Measurements from ENCODE around the gene ADD1. TPM values are rescaled to one million over a fixed set of nuclear protein-coding genes. Genes with fewer than 3 reads are reported as not detected.

Gene ADD1
- total RNA-seq, 2 donors from 2014 or later, result 281 to 282 TPM

DNA sequence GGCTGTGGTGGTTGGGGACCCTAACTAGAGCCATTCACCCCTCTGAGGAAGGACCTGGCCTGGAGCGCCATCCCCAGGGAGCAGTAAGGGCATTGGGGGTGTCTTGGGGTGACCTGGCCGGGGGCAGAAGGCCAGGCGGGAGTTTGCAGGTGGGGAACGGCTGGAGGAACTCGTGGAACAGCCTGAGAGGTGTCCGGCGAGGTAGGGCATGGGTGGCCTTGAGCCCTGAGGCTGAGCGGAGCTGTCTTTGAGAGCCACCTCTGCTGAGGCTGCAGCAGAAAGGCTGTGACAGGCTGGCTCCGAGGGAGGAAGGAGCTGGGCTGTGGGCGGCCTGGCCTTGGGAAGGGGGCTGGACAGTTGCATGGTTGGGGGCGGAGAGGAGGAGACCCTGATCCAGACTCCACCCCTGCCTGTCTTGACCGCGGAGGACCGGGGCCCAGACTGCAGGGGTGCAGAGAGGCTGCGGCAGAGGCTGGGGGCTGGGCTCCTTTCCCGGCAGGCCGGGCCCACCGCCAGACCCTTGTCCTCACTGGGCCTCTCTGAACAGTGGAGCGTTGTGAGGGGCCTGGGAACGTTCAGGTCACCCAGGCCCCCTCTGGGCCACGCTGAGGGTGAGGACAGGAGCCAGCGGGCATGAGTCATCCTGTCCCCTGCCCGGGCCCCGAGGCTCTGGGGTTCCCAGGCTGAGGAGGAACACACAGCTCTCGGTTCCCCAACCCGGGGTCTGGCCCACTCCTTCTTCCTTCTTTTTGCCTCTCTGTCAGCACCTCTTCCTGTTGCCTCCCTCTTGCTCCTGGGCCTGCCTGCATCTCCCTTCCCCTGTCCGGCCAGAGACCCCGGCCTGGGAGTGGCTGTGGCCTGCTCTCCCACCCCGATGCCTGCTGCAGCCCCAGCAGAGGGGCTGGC lies 42.7 kb upstream of the ADD1 start:
- H3K4me3 Mint-ChIP-seq, result peak overlapping the region; percentile 41 to 65
- H3K9me3 Mint-ChIP-seq, result no peaks in the 10 kb centered on the region
- H3K36me3 Mint-ChIP-seq (ENCODE audit: insufficient read depth in 2 of 2), result peaks cover 0 to 2% of the 10 kb centered on the region in 2 donors
- H3K27ac Mint-ChIP-seq, result peak overlapping the region; percentile 42
- H3K4me1 Mint-ChIP-seq (ENCODE audit: low read depth), result peaks cover 40% of the 10 kb centered on the region
- H3K27me3 Mint-ChIP-seq (ENCODE audit: low read depth), result no peaks in the 10 kb centered on the region
- peak; percentile 54 to 64 for ATAC-seq (replicated peaks in 1 of 2)
- peak; percentile 46 to 53 for DNase-seq

GRCh38 chr4:2802618-2803531 lies 40.8 kb upstream of the ADD1 start:
- ATAC-seq (replicated peaks in 1 of 2) (no peak), DNase-seq (no peak)
- no peaks in the 10 kb centered on the region for H3K27me3 Mint-ChIP-seq (ENCODE audit: low read depth)
- no peak overlapping the region for H3K27ac Mint-ChIP-seq
- no peaks in the 10 kb centered on the region for H3K9me3 Mint-ChIP-seq
- H3K4me3 Mint-ChIP-seq, result no peak overlapping the region
- peaks cover 30% of the 10 kb centered on the region for H3K4me1 Mint-ChIP-seq (ENCODE audit: low read depth)
- peaks cover 0 to 2% of the 10 kb centered on the region in 2 donors for H3K36me3 Mint-ChIP-seq (ENCODE audit: insufficient read depth in 2 of 2)

DNA sequence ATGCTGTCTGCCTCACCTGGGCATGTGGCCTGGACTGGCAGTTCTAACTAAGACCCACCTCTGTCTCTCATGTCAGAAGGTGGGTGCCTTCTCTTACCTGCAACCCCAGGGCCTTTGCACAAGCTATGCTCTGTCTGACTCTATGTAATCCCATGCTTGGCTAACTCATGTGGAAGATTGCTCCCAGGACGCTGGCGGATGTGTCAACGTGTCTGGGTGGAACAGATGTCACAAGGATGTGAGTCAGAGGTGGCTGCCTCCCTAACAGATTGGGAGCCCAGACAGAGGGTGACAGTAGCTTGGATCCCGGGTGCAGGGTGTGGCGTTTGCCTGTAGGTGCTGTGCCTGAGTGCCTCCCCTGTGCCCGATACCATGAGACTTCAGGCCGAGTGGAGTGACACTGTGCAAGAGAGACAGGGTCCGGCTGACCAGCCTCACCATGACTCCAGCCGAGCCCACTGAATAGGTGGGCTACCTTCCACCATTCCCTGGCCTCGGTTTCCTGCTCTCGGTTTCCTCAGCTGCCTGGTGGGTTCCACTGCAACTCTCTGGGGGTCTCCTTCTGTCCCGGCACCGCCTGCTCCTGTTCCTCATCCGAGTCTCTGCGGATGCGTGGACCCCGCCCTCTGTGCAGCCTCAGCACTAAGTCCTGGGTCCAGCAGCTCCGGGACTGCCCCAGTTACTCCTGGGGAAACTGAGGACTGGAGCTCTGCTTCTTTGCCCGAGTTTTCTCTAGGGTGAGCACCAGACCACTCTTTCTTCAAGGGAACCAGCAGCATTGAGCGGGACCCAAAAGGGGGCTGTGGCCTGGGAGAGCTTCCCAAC lies 39.8 kb upstream of the ADD1 start:
- DNase-seq (peak in 1 of 2 donors; percentile 0), ATAC-seq (replicated peaks in 1 of 2) (no peak)
- Mint-ChIP-seq H3K36me3 (ENCODE audit: insufficient read depth in 2 of 2) (peaks cover 0 to 2% of the 10 kb centered on the region in 2 donors), H3K27me3 (ENCODE audit: low read depth) (no peaks in the 10 kb centered on the region), H3K4me3 (no peak overlapping the region), H3K4me1 (ENCODE audit: low read depth) (peaks cover 21% of the 10 kb centered on the region), H3K27ac (no peak overlapping the region), H3K9me3 (no peaks in the 10 kb centered on the region)

- Mint-ChIP-seq H3K4me1 (ENCODE audit: low read depth) (peaks cover 14% of the 10 kb centered on the region), H3K27ac (no peak overlapping the region), H3K27me3 (ENCODE audit: low read depth) (no peaks in the 10 kb centered on the region), H3K36me3 (ENCODE audit: insufficient read depth in 2 of 2) (peaks cover 0 to 2% of the 10 kb centered on the region in 2 donors), H3K9me3 (no peaks in the 10 kb centered on the region), H3K4me3 (no peak overlapping the region)
- DNase-seq (no peak), ATAC-seq (replicated peaks in 1 of 2) (no peak)
Observed at GRCh38 chr4:2804449-2804972, 39.1 kb upstream of the ADD1 start.

DNA sequence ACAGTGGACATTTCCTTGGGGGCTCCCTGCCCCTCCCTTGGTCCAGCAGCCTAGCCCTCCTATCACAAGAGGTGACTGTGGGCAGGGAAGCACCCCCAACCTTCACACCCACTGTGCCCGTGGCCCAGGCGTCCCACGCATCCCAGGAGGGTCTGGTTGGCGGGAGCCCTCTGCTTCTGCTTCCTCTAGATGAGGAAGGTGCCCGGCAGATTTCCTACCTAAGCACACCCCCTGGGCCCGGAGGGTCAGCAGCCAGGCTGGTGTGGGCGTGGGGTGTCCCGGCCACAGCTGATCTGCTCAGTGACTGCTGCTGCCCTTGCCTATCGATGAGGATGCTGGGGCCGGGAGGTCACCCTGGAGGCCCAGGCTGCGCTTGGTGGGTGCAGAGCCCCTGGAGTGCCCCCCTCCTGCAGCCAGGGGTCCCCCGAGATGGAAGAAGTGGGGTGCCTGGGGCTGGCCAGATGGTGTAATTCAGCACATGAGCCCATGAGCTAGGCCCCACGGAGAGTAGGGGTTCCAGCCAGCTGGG lies 38.6 kb upstream of the ADD1 start:
- Mint-ChIP-seq H3K27me3 (ENCODE audit: low read depth) (no peaks in the 10 kb centered on the region), H3K4me1 (ENCODE audit: low read depth) (peaks cover 9% of the 10 kb centered on the region), H3K27ac (no peak overlapping the region), H3K4me3 (no peak overlapping the region), H3K9me3 (no peaks in the 10 kb centered on the region), H3K36me3 (ENCODE audit: insufficient read depth in 2 of 2) (no peaks in the 10 kb centered on the region)
- DNase-seq (no peak), ATAC-seq (replicated peaks in 1 of 2) (no peak)

DNA sequence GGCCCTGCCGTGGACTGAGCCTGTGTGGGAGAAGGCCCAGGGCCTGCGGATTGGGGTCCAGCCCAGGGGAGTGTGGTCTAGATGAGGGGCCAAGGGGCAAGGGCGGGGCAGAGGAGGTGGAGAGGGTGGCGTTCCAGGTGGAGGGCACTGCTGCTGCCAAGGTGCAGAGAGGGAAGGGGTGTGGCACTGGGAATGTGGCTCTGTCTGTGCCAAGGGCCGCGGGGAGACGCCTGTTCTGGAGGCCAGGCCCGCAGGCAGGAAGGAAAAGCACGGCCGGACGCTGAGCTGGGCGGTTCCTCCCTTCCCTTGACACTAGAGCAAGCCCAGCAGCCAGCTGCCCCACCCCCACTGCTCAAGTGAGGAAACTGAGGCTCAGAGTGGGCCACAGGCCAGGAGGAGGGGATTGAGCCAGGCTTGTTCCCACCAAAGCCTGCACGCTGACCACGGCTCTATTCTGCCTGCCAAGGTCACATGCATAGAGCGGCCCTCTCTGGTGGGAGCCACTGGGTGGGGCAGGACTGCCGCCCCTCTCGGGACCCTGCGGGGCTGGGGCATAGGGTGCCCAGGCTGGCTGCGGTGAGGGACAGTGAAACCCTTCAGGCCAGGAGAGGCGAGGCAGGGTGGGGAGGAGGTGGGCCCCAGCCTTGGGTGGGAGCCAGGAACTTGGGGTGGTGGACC lies 37.8 kb upstream of the ADD1 start:
- no peak overlapping the region for H3K4me3 Mint-ChIP-seq
- no peak for ATAC-seq (replicated peaks in 1 of 2)
- no peaks in the 10 kb centered on the region for H3K9me3 Mint-ChIP-seq
- peaks cover 7% of the 10 kb centered on the region for H3K4me1 Mint-ChIP-seq (ENCODE audit: low read depth)
- H3K36me3 Mint-ChIP-seq (ENCODE audit: insufficient read depth in 2 of 2), result no peaks in the 10 kb centered on the region
- no peak for DNase-seq
- no peak overlapping the region for H3K27ac Mint-ChIP-seq
- no peaks in the 10 kb centered on the region for H3K27me3 Mint-ChIP-seq (ENCODE audit: low read depth)

- peaks cover 5% of the 10 kb centered on the region for H3K4me1 Mint-ChIP-seq (ENCODE audit: low read depth)
- no peak overlapping the region for H3K4me3 Mint-ChIP-seq
- H3K27me3 Mint-ChIP-seq (ENCODE audit: low read depth), result no peaks in the 10 kb centered on the region
- DNase-seq, result no peak
- H3K9me3 Mint-ChIP-seq, result no peaks in the 10 kb centered on the region
- H3K27ac Mint-ChIP-seq, result no peak overlapping the region
- no peak for ATAC-seq (replicated peaks in 1 of 2)
- H3K36me3 Mint-ChIP-seq (ENCODE audit: insufficient read depth in 2 of 2), result no peaks in the 10 kb centered on the region
Observed at GRCh38 chr4:2806390-2807355, 37.0 kb upstream of the ADD1 start.

- Mint-ChIP-seq H3K4me1 (ENCODE audit: low read depth) (peaks cover 10% of the 10 kb centered on the region), H3K9me3 (no peaks in the 10 kb centered on the region), H3K36me3 (ENCODE audit: insufficient read depth in 2 of 2) (peaks cover 0 to 6% of the 10 kb centered on the region in 2 donors), H3K4me3 (no peak overlapping the region), H3K27me3 (ENCODE audit: low read depth) (no peaks in the 10 kb centered on the region), H3K27ac (no peak overlapping the region)
- ATAC-seq (replicated peaks in 1 of 2) (no peak), DNase-seq (no peak)
Observed at GRCh38 chr4:2807571-2807970, 36.1 kb upstream of the ADD1 start.

DNA sequence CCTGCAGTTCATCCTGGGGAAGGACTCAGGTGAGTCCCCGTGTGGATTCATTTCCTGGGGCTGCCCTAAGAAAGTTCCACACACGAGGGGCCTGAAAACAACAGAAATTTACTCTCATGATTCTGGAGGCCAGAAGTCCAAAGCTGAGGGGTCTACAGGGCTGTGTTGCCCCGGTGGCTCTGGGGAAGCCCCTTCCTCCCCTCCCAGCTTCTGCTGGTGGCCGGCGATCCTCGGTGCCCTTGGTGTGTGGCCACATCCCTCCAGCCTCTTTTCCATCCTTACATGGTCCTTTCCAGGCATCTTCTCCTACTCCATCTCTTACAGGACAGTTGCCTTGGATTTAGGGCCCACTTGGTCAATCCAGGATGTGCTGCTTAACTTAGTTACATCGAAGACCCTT lies 35.6 kb upstream of the ADD1 start:
- ATAC-seq (replicated peaks in 1 of 2), result no peak
- Mint-ChIP-seq H3K27me3 (ENCODE audit: low read depth) (no peaks in the 10 kb centered on the region), H3K4me1 (ENCODE audit: low read depth) (peaks cover 14% of the 10 kb centered on the region), H3K4me3 (no peak overlapping the region), H3K36me3 (ENCODE audit: insufficient read depth in 2 of 2) (peaks cover 0 to 6% of the 10 kb centered on the region in 2 donors), H3K9me3 (no peaks in the 10 kb centered on the region), H3K27ac (no peak overlapping the region)
- DNase-seq, result no peak

DNA sequence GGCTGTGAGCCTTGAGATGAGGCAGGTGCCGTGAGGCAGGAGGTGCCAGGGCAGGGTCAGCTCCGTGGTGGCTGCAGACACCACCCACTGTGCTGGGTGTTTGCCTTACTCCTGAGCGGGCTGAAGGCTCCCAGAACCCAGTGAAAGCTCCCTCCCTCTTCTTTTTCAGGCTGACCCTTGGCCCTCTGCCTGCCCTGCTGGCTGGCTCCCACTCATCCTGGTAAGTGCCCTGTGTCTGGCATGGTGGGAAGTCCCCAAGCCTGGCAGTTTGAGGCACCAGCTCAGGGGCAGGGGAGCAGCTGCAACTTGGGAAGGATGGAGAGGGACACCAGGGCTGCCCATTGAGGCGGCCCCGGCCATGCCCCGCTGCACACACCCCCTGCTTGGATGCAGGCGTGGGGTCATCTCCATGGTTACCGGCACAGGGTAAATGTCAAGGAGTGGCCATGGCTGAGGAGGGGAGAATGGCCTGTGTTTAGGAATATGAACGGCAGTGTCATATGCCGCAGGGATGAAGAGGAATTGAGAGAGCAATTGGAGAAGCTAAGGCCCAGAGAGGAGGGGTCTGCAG lies 33.9 kb upstream of the ADD1 start:
- peaks cover 31% of the 10 kb centered on the region for H3K4me1 Mint-ChIP-seq (ENCODE audit: low read depth)
- no peak overlapping the region for H3K4me3 Mint-ChIP-seq
- DNase-seq (no peak), ATAC-seq (replicated peaks in 1 of 2) (no peak)
- no peaks in the 10 kb centered on the region for H3K27me3 Mint-ChIP-seq (ENCODE audit: low read depth)
- no peak overlapping the region for H3K27ac Mint-ChIP-seq
- no peaks in the 10 kb centered on the region for H3K9me3 Mint-ChIP-seq
- peaks cover 3 to 7% of the 10 kb centered on the region in 2 donors for H3K36me3 Mint-ChIP-seq (ENCODE audit: insufficient read depth in 2 of 2)

GRCh38 chr4:2810388-2810787 lies 33.3 kb upstream of the ADD1 start:
- ATAC-seq (replicated peaks in 1 of 2) (no peak), DNase-seq (no peak)
- H3K27me3 Mint-ChIP-seq (ENCODE audit: low read depth), result no peaks in the 10 kb centered on the region
- no peaks in the 10 kb centered on the region for H3K9me3 Mint-ChIP-seq
- H3K4me1 Mint-ChIP-seq (ENCODE audit: low read depth), result peaks cover 38% of the 10 kb centered on the region
- no peak overlapping the region for H3K4me3 Mint-ChIP-seq
- H3K36me3 Mint-ChIP-seq (ENCODE audit: insufficient read depth in 2 of 2), result peaks cover 3 to 7% of the 10 kb centered on the region in 2 donors
- no peak overlapping the region for H3K27ac Mint-ChIP-seq

Data from activated T-cell treated with anti-CD3 and anti-CD28 coated beads, Interleukin-2, amount 50 U/mL, for 72 hours (primary cell).